Osteocyte (in vitro differentiated cells): ENCODE data around the gene SLC39A9. TPM values are rescaled to one million over a fixed set of nuclear protein-coding genes. Genes with fewer than 3 reads are reported as not detected.
A peak's percentile ranks its signal among the peaks of the same experiment; 100 is the strongest.

ENCODE experiments used
- DNase-seq: peaks from one replicate; pipeline ENCODE4 v3.0.0; 2021; ENCODE audit warnings: mixed read lengths; ENCODE audit not compliant: unreplicated experiment; ENCODE audit errors: extremely low spot score
- H3K27ac Mint-ChIP-seq: one replicate; pipeline ENCODE4 v1.8.0; 2021; ENCODE audit warnings: mild to moderate bottlenecking, mixed read lengths; ENCODE audit not compliant: unreplicated experiment
- H3K27me3 Mint-ChIP-seq: one replicate; pipeline ENCODE4 v1.8.0; 2021; ENCODE audit warnings: mixed read lengths; ENCODE audit not compliant: unreplicated experiment
- H3K36me3 Mint-ChIP-seq: one replicate; pipeline ENCODE4 v1.8.0; 2021; ENCODE audit warnings: mixed read lengths; ENCODE audit not compliant: unreplicated experiment
- H3K4me1 Mint-ChIP-seq: one replicate; pipeline ENCODE4 v1.8.0; 2021; ENCODE audit warnings: mixed read lengths; ENCODE audit not compliant: unreplicated experiment
- H3K4me3 Mint-ChIP-seq: one replicate; pipeline ENCODE4 v1.8.0; 2021; ENCODE audit warnings: mild to moderate bottlenecking, moderate library complexity, mixed read lengths; ENCODE audit not compliant: unreplicated experiment
- H3K9me3 Mint-ChIP-seq: one replicate; pipeline ENCODE4 v1.8.0; 2021; ENCODE audit warnings: mixed read lengths; ENCODE audit not compliant: unreplicated experiment
- total RNA-seq: library from RNA; stranded (reverse); gene quantifications from 2 replicates; pipeline ENCODE4 v1.2.1, GENCODE V29; 2021
- TF ChIP-seq, protein P1 (sequence below): fragments of 200-600 bp; sonication (generic); IDR thresholded peaks from 2 replicates; pipeline ENCODE4 v1.5.0; 2021; ENCODE audit warnings: antibody characterized with exemption, mild to moderate bottlenecking, moderate library complexity

The SLC39A9 gene
- total RNA-seq, 1 donor from 2014 or later, result 72.8 TPM

- H3K9me3 Mint-ChIP-seq, result no peaks in the 10 kb centered on the region
- H3K27ac Mint-ChIP-seq, result no peak overlapping the region
- DNase-seq, result no peak
- peaks cover 8% of the 10 kb centered on the region for H3K36me3 Mint-ChIP-seq
- no peaks in the 10 kb centered on the region for H3K27me3 Mint-ChIP-seq
- TF ChIP-seq, protein P1, sequence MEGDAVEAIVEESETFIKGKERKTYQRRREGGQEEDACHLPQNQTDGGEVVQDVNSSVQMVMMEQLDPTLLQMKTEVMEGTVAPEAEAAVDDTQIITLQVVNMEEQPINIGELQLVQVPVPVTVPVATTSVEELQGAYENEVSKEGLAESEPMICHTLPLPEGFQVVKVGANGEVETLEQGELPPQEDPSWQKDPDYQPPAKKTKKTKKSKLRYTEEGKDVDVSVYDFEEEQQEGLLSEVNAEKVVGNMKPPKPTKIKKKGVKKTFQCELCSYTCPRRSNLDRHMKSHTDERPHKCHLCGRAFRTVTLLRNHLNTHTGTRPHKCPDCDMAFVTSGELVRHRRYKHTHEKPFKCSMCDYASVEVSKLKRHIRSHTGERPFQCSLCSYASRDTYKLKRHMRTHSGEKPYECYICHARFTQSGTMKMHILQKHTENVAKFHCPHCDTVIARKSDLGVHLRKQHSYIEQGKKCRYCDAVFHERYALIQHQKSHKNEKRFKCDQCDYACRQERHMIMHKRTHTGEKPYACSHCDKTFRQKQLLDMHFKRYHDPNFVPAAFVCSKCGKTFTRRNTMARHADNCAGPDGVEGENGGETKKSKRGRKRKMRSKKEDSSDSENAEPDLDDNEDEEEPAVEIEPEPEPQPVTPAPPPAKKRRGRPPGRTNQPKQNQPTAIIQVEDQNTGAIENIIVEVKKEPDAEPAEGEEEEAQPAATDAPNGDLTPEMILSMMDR, result no peak
- peak overlapping the region; percentile 95 for H3K4me3 Mint-ChIP-seq
- peaks cover 55% of the 10 kb centered on the region for H3K4me1 Mint-ChIP-seq
Measured at GRCh38 chr14:69400154-69400553, 1.7 kb downstream of the SLC39A9 start.

DNA sequence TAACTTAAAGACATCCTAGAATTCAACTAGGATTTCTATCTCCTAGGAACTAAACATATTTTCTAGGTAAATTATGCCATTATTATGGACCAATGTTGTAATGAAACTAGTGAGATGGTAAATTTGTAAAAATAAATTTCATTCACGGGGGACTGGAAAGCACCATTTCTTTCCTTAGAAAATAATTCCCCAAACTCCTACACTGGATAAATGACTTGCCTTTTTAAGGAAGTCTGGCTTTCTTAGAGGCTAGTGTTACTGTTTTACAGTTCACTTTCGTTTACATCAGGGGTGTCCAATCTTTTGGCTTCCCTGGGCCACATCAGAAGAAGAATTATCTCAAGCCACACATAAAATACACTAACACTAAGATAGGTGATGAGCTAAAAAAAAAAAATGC is 3.3 kb downstream of the SLC39A9 start:
- H3K27me3 Mint-ChIP-seq, result no peaks in the 10 kb centered on the region
- no peak overlapping the region for H3K27ac Mint-ChIP-seq
- H3K4me1 Mint-ChIP-seq, result peaks cover 42% of the 10 kb centered on the region
- DNase-seq, result no peak
- no peaks in the 10 kb centered on the region for H3K9me3 Mint-ChIP-seq
- peak overlapping the region; percentile 14 for H3K4me3 Mint-ChIP-seq
- no peaks in the 10 kb centered on the region for H3K36me3 Mint-ChIP-seq
- TF ChIP-seq, protein P1, result no peak

GRCh38 chr14:69404478-69404877 is 6.0 kb downstream of the SLC39A9 start:
- TF ChIP-seq, protein P1, result no peak
- DNase-seq, result no peak
- Mint-ChIP-seq H3K27ac (no peak overlapping the region), H3K9me3 (no peaks in the 10 kb centered on the region), H3K4me3 (no peak overlapping the region), H3K4me1 (peaks cover 30% of the 10 kb centered on the region), H3K36me3 (peaks cover 6% of the 10 kb centered on the region), H3K27me3 (no peaks in the 10 kb centered on the region)

DNA sequence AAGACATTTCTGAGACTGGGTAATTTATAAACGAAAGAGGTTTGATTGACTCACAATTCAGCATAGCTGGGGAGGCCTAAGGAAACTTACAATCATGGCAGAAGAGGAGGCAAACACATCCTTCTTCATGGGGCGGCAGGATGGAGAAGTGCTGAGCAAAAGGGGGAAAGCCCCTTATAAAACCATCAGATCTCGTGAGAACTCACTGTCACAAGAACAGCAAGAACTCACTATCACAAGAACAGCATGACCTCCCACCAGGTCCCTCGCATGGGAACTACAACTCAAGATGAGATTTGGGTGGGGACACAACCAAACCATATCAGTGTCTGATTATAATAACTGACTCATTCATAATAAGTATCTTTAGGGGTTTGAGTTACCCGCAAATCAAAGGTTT is 6.4 kb downstream of the SLC39A9 start:
- H3K27me3 Mint-ChIP-seq, result no peaks in the 10 kb centered on the region
- TF ChIP-seq, protein P1, result no peak
- H3K36me3 Mint-ChIP-seq, result peaks cover 6% of the 10 kb centered on the region
- peaks cover 26% of the 10 kb centered on the region for H3K4me1 Mint-ChIP-seq
- H3K4me3 Mint-ChIP-seq, result no peak overlapping the region
- no peak overlapping the region for H3K27ac Mint-ChIP-seq
- DNase-seq, result no peak
- no peaks in the 10 kb centered on the region for H3K9me3 Mint-ChIP-seq

DNA sequence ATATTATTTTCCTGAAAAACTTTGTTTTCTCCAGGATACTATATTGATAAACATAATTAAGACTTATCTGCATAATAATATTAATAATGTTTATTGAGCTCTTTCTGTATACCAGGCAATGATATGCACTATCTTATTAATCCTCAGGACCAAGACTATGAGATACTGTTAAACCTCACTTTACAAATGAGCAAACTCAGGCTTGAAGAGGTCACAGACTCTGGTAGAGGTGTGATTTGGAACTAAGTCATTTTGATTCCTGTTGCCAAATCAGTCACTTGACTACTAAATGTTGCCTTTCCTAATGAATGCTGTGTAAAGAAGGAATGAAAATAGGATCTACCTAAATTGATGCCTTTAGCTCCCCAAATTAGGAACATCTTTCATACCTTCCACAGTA is 7.3 kb downstream of the SLC39A9 start:
- Mint-ChIP-seq H3K27me3 (no peaks in the 10 kb centered on the region), H3K27ac (no peak overlapping the region), H3K36me3 (peaks cover 6% of the 10 kb centered on the region), H3K4me3 (no peak overlapping the region), H3K4me1 (peaks cover 18% of the 10 kb centered on the region), H3K9me3 (no peaks in the 10 kb centered on the region)
- no peak for DNase-seq
- TF ChIP-seq, protein P1, result no peak
